Fibroblast of pulmonary artery (primary cell): ENCODE data around the gene THSD7B.
"Not testable (repeated sequence)": the region's sequence is repeated elsewhere in the genome, so short reads cannot be mapped to it uniquely, and the experiment has no call there.

ENCODE experiments used
- DNase-seq: peaks from one replicate; pipeline ENCODE4 v3.0.0-alpha.2; 2010; ENCODE audit warnings: low read depth
- H3K4me3 ChIP-seq: replicated peaks from 2 replicates; pipeline ENCODE4 v1.5.1; 2011; ENCODE audit warnings: low read depth, mild to moderate bottlenecking, control low read depth, low read length, moderate library complexity
- TF ChIP-seq, protein P1 (sequence below): IDR thresholded peaks from 2 replicates; pipeline ENCODE4 v1.5.1; 2011; ENCODE audit warnings: mild to moderate bottlenecking, control low read depth, low read length, inconsistent platforms; ENCODE audit errors: missing control alignments

The THSD7B gene

GRCh38 chr2:136957044-136957443, 191.7 kb downstream of the THSD7B start:
- no peak overlapping the region for H3K4me3 ChIP-seq
- TF ChIP-seq, protein P1, sequence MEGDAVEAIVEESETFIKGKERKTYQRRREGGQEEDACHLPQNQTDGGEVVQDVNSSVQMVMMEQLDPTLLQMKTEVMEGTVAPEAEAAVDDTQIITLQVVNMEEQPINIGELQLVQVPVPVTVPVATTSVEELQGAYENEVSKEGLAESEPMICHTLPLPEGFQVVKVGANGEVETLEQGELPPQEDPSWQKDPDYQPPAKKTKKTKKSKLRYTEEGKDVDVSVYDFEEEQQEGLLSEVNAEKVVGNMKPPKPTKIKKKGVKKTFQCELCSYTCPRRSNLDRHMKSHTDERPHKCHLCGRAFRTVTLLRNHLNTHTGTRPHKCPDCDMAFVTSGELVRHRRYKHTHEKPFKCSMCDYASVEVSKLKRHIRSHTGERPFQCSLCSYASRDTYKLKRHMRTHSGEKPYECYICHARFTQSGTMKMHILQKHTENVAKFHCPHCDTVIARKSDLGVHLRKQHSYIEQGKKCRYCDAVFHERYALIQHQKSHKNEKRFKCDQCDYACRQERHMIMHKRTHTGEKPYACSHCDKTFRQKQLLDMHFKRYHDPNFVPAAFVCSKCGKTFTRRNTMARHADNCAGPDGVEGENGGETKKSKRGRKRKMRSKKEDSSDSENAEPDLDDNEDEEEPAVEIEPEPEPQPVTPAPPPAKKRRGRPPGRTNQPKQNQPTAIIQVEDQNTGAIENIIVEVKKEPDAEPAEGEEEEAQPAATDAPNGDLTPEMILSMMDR = no peak
- no peak for DNase-seq

GRCh38 chr2:136962105-136962725, 196.9 kb downstream of the THSD7B start:
- H3K4me3 ChIP-seq = no peak overlapping the region
- TF ChIP-seq, protein P1 = no peak
- DNase-seq = no peak

- no peak overlapping the region for H3K4me3 ChIP-seq
- no peak for DNase-seq
- TF ChIP-seq, protein P1 = no peak
Measured at GRCh38 chr2:136966485-136966884, 201.1 kb downstream of the THSD7B start.

DNA sequence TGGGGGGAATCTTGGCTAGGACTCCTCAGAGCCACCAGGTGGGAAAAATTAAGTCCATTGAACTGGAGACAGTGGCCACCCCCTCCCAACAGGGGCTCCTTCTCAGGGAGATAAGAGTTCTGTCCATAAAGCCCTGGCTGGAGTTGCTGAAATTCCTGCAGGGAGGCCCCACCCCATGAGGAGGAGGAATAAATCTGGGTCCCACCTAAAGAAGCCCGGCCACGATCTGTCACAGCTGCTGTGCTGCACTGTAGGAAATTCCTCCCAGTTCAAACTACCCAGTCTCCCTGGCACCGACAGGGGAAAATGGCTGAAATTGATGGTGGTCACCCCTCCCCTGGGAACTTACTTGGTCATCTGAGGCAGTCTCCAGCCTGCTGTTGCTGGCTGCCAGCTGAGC, 215.0 kb downstream of the THSD7B start:
- H3K4me3 ChIP-seq = no peak overlapping the region
- TF ChIP-seq, protein P1 = no peak

DNA sequence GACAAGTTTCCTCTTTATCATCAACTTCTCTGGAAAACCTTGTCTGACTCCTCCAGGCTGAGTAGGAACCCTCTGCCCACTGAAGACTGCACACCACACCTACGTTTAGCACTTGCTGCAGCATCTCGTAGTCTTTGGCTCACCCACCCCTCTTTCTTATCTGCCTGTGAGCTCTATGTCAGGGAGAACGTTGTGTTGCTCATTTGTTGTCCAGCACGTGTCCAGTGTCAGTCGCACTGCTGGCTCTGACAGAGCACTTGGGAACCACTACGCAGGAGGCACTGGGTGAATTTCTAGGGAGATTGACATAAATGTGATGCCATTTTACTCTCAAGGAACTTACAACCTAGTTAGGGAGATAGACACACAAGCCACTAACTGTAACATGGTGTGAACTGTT, 216.3 kb downstream of the THSD7B start:
- H3K4me3 ChIP-seq, DNase-seq: not testable (repeated sequence)

More for the DNA sequence above, 215.0 kb downstream of the THSD7B start:
- no peak for DNase-seq

DNA sequence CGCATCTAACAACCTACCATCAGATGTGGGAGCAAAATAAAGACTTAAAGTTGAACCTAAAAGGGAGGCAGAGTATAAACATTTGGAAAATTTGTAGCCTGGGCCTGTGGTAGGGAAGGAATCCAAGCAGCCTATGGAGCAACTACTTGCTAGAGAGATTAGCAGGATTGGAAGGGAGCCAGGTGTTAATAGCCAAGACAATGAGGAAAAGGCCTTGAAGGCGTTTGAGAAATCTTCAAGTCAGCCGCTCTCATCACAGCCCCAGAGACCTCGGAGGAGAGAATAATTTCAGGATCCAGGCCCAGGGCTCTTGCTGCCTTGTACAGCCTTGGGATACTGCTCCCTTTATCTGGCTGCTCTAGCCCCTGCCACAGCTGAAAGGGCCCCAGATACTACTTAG, 219.7 kb downstream of the THSD7B start:
- TF ChIP-seq, protein P1 = no peak
- DNase-seq = peak; percentile 22

DNA sequence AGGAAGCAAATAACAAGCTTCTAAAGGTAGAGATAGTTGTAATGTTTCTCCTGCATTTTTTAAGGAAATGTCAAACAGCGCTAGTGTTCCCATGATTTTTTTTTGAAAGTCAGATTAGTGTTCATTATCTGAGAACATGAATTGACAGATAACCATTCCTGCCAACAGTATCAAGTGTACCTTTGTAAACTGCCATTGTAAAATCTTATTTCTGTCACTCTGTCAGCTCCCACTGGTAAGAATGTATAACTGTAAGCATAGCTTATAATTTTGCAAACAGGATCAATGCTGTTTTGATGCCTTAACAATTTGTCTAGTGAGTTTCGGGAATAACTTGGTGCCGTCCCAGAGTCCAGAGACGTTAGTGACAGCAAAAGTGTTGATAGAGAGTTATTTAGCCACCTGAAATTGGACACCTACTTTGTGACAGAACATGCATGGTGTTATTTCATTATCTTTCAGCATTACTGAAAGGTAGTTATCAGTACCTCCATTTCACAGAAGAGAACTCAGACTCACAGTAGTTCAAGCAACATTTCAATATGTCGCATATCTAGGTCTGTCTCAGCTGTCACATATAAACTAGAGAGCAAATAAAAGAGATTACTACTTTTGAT, 221.4 kb downstream of the THSD7B start:
- TF ChIP-seq, protein P1 = no peak
- no peak overlapping the region for H3K4me3 ChIP-seq
- DNase-seq = no peak

More for the DNA sequence above, 219.7 kb downstream of the THSD7B start:
- H3K4me3 ChIP-seq = no peak overlapping the region
